HepG2 (cell line): ENCODE results near the gene FBXO24. TPM values are rescaled to one million over a fixed set of nuclear protein-coding genes. Genes with fewer than 3 reads are reported as not detected.

Experiments
- AGO1 ChIP-seq: fragments of 200-400 bp; formaldehyde crosslinking; IDR thresholded peaks from 2 replicates; pipeline ENCODE4 v1.6.1; 2017; ENCODE audit warnings: mild to moderate bottlenecking, low read depth, low read length, moderate library complexity; ENCODE audit not compliant: poor library complexity, severe bottlenecking
- ATF1 ChIP-seq: IDR thresholded peaks from 2 replicates; pipeline ENCODE4 v1.6.1; 2016; ENCODE audit warnings: mild to moderate bottlenecking, control low read depth
- CCDC6 ChIP-seq: sonication (generic); formaldehyde crosslinking; IDR thresholded peaks from 2 replicates; pipeline ENCODE4 v1.8.1; 2022; ENCODE audit warnings: mild to moderate bottlenecking, missing genetic modification reagents, moderate library complexity
- FOXC1 ChIP-seq: sonication (generic); formaldehyde crosslinking; IDR thresholded peaks from 2 replicates; pipeline ENCODE4 v1.8.0; 2022; ENCODE audit warnings: mild to moderate bottlenecking, missing genetic modification reagents, borderline replicate concordance
- IRF2 ChIP-seq: IDR thresholded peaks from 2 replicates; pipeline ENCODE4 v1.6.1; 2018; ENCODE audit warnings: missing genetic modification reagents, missing compliant biosample characterization
- KLF16 ChIP-seq, 2 experiments: sonication (generic) in 1 of 2; formaldehyde crosslinking in 1 of 2; IDR thresholded peaks; 2 replicates each; pipeline versions ENCODE4 v1.6.1 to v1.8.0; 2016 to 2023; ENCODE audit warnings: missing genetic modification reagents in 2 of 2, missing compliant biosample characterization in 1 of 2
- KLF6 ChIP-seq: IDR thresholded peaks from 2 replicates; pipeline ENCODE4 v1.8.0; 2016; ENCODE audit warnings: missing biosample characterization, missing genetic modification reagents
- MXI1 ChIP-seq: IDR thresholded peaks from 3 replicates; pipeline ENCODE4 v1.6.1; 2012; ENCODE audit warnings: low read depth, low read length, inconsistent platforms, borderline replicate concordance
- RFX1 ChIP-seq: fragments of 450-650 bp; IDR thresholded peaks from 2 replicates; pipeline ENCODE4 v1.6.1; 2017
- SMAD9 ChIP-seq: sonication (generic); formaldehyde crosslinking; IDR thresholded peaks from 2 replicates; pipeline ENCODE4 v1.5.1; 2020; ENCODE audit warnings: mild to moderate bottlenecking, missing genetic modification reagents
- TBL1XR1 ChIP-seq: fragments of 150-350 bp; IDR thresholded peaks from 2 replicates; pipeline ENCODE4 v1.6.1; 2014; ENCODE audit warnings: borderline replicate concordance, low read length; ENCODE audit not compliant: partially characterized antibody
- ZBTB1 ChIP-seq: sonication (generic); formaldehyde crosslinking; IDR thresholded peaks from 2 replicates; pipeline ENCODE4 v1.4.0; 2020; ENCODE audit warnings: missing genetic modification reagents, borderline replicate concordance
- ZBTB7B ChIP-seq: sonication (generic); formaldehyde crosslinking; IDR thresholded peaks from 2 replicates; pipeline ENCODE4 v1.4.0; 2020; ENCODE audit warnings: missing genetic modification reagents
- ZNF101 ChIP-seq: sonication (generic); formaldehyde crosslinking; IDR thresholded peaks from 2 replicates; pipeline ENCODE4 v1.4.0; 2020; ENCODE audit warnings: mild to moderate bottlenecking, low read depth, missing genetic modification reagents, borderline replicate concordance
- ZNF20 ChIP-seq: sonication (generic); formaldehyde crosslinking; IDR thresholded peaks from 2 replicates; pipeline ENCODE4 v1.4.0; 2020; ENCODE audit warnings: mild to moderate bottlenecking, moderate library complexity, missing genetic modification reagents
- ZNF543 ChIP-seq: sonication (generic); formaldehyde crosslinking; IDR thresholded peaks from 2 replicates; pipeline ENCODE4 v1.4.0; 2020; ENCODE audit warnings: mild to moderate bottlenecking, missing genetic modification reagents
- ZNF558 ChIP-seq: sonication (generic); formaldehyde crosslinking; IDR thresholded peaks from 2 replicates; pipeline ENCODE4 v1.9.0; 2022; ENCODE audit warnings: mild to moderate bottlenecking, missing genetic modification reagents, borderline replicate concordance
- ZNF766 ChIP-seq: sonication (generic); formaldehyde crosslinking; IDR thresholded peaks from 2 replicates; pipeline ENCODE4 v1.5.0; 2020; ENCODE audit warnings: missing genetic modification reagents, borderline replicate concordance
- polyA plus RNA-seq, 8 experiments: library from polyadenylated mRNA; depleted of rRNA in 3 of 8; stranded (reverse) in 7 of 8; unstranded in 1 of 8; fragments of >200 nt; fragmentation: Illumina TruSeq in 4 of 8; extraction: Trizol in 4 of 8; gene quantifications; 2 replicates each; pipeline versions ENCODE4 v1.2.1 to v1.2.3, GENCODE V29; 2011 to 2016; ENCODE audit warnings: low read depth in 4 of 8, missing spikeins in 1 of 8, mixed read lengths in 1 of 8; ENCODE audit not compliant: insufficient read depth in 1 of 8
- total RNA-seq, 5 experiments: library from RNA; depleted of rRNA; stranded (reverse); fragments of >200 nt; fragmentation: Illumina TruSeq; extraction: Trizol; gene quantifications; 2 replicates each; pipeline ENCODE4 v1.2.3, GENCODE V29; 2016; ENCODE audit warnings: low read depth in 1 of 5
- TF ChIP-seq, protein P1 (sequence below): sonication (generic); formaldehyde crosslinking; IDR thresholded peaks from 2 replicates; pipeline ENCODE4 v1.8.0; 2022; ENCODE audit warnings: missing genetic modification reagents, mild to moderate bottlenecking, borderline replicate concordance
- TF ChIP-seq, protein P2 (sequence below): sonication (generic); formaldehyde crosslinking; IDR thresholded peaks from 2 replicates; pipeline ENCODE4 v1.4.0; 2020; ENCODE audit warnings: missing genetic modification reagents
- TF ChIP-seq, protein P3 (sequence below): IDR thresholded peaks from 2 replicates; pipeline ENCODE4 v1.4.0; 2020; ENCODE audit warnings: mild to moderate bottlenecking, missing genetic modification reagents
- TF ChIP-seq, protein P4 (sequence below): sonication (generic); formaldehyde crosslinking; IDR thresholded peaks from 2 replicates; pipeline ENCODE4 v1.4.0; 2020; ENCODE audit warnings: missing genetic modification reagents
- TF ChIP-seq, protein P5 (sequence below): sonication (generic); formaldehyde crosslinking; IDR thresholded peaks from 2 replicates; pipeline ENCODE4 v1.5.0; 2020; ENCODE audit warnings: mild to moderate bottlenecking, low read depth, missing genetic modification reagents, borderline replicate concordance

Gene FBXO24
- total and polyA plus RNA-seq, 2 of the 13 experiments (the other 11 are each of a cell fraction or from before 2014, with no cell fraction given): 0.20 to 0.55 TPM

DNA sequence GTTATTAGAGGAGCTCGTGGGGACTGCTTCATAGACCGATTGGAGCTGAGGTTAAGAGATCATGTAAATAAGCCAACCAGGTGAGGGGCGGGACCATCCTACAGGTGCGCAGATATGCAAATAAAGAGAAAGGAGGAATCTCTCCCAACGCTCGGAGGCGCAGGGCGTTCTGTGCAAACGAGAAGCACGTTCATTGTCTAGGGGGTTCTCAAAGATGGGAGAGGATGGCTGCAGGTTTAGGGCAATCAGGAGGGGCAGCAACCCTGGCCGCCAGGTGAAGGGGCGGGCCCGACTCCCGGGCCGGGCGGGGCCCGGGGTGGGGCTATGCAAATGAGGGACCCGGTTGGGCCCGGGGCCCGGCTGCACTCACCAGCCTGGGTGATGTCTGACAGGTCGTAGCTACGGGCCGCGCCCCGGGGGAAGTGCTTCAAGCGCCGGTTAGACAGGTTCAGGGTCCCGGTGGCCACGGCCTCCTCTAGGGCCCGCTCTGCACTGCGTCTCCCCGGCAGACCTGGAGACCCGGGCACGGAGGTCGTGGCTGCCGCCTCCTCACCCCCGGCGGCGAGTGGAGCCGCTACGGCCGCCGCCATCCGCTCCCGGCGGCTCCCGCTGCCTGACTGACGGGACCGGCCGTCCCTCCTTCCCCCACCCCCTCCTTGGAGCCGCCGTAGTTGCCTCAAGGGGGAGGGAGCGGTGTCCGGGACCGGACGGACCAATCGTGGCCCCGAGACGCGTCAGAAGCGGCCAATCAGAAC is 440 bp upstream of the FBXO24 start, which contains the start of gene LRCH4 (continued):
- TF ChIP-seq ZBTB7B (CRISPR knock-in tag) (no peak; the same call in none of the 2 replicates), ATF1 (no peak), ZBTB1 (no peak), MXI1 (peak; percentile 68; the same call in 1 of the 3 replicates), CCDC6 (0 out of 2 replicates have a peak, but pooled peaks have one; percentile 49), FOXC1 (peak; percentile 74; the same call in 1 of the 2 replicates), IRF2 (CRISPR knock-in tag) (no peak), KLF6 (peak; percentile 82; the same call in 1 of the 2 replicates), ZNF766 (CRISPR knock-in tag) (0 out of 2 replicates have a peak, but pooled peaks have one; percentile 61), TBL1XR1 (peak; percentile 16), SMAD9 (no peak), ZNF101 (no peak), ZNF558 (CRISPR knock-in tag) (0 out of 2 replicates have a peak, but pooled peaks have one; percentile 42), KLF16 (CRISPR knock-in tag; IDR thresholded peaks at IDR 0.05) (peak in 1 of 2 experiments; percentile 72; a peak in 2 of 4 replicates), ZNF543 (CRISPR knock-in tag) (peak; percentile 83), RFX1 (no peak), AGO1 (peak; percentile 96), ZNF20 (CRISPR knock-in tag) (no peak)
- TF ChIP-seq, protein P1, sequence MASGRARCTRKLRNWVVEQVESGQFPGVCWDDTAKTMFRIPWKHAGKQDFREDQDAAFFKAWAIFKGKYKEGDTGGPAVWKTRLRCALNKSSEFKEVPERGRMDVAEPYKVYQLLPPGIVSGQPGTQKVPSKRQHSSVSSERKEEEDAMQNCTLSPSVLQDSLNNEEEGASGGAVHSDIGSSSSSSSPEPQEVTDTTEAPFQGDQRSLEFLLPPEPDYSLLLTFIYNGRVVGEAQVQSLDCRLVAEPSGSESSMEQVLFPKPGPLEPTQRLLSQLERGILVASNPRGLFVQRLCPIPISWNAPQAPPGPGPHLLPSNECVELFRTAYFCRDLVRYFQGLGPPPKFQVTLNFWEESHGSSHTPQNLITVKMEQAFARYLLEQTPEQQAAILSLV: peak; percentile 75
- TF ChIP-seq, protein P2, sequence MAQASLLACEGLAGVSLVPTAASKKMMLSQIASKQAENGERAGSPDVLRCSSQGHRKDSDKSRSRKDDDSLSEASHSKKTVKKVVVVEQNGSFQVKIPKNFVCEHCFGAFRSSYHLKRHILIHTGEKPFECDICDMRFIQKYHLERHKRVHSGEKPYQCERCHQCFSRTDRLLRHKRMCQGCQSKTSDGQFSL (CRISPR knock-in tag): peak; percentile 94
- TF ChIP-seq, protein P3, sequence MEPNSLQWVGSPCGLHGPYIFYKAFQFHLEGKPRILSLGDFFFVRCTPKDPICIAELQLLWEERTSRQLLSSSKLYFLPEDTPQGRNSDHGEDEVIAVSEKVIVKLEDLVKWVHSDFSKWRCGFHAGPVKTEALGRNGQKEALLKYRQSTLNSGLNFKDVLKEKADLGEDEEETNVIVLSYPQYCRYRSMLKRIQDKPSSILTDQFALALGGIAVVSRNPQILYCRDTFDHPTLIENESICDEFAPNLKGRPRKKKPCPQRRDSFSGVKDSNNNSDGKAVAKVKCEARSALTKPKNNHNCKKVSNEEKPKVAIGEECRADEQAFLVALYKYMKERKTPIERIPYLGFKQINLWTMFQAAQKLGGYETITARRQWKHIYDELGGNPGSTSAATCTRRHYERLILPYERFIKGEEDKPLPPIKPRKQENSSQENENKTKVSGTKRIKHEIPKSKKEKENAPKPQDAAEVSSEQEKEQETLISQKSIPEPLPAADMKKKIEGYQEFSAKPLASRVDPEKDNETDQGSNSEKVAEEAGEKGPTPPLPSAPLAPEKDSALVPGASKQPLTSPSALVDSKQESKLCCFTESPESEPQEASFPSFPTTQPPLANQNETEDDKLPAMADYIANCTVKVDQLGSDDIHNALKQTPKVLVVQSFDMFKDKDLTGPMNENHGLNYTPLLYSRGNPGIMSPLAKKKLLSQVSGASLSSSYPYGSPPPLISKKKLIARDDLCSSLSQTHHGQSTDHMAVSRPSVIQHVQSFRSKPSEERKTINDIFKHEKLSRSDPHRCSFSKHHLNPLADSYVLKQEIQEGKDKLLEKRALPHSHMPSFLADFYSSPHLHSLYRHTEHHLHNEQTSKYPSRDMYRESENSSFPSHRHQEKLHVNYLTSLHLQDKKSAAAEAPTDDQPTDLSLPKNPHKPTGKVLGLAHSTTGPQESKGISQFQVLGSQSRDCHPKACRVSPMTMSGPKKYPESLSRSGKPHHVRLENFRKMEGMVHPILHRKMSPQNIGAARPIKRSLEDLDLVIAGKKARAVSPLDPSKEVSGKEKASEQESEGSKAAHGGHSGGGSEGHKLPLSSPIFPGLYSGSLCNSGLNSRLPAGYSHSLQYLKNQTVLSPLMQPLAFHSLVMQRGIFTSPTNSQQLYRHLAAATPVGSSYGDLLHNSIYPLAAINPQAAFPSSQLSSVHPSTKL (CRISPR knock-in tag): peak; percentile 42; the same call in 1 of the 2 replicates
- TF ChIP-seq, protein P4, sequence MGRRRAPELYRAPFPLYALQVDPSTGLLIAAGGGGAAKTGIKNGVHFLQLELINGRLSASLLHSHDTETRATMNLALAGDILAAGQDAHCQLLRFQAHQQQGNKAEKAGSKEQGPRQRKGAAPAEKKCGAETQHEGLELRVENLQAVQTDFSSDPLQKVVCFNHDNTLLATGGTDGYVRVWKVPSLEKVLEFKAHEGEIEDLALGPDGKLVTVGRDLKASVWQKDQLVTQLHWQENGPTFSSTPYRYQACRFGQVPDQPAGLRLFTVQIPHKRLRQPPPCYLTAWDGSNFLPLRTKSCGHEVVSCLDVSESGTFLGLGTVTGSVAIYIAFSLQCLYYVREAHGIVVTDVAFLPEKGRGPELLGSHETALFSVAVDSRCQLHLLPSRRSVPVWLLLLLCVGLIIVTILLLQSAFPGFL: no peak
- TF ChIP-seq, protein P5, sequence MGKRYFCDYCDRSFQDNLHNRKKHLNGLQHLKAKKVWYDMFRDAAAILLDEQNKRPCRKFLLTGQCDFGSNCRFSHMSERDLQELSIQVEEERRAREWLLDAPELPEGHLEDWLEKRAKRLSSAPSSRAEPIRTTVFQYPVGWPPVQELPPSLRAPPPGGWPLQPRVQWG (CRISPR knock-in tag): no peak
